Measurements from ENCODE around the gene CYP2A6.
"Not testable (repeated sequence)": the region's sequence is repeated elsewhere in the genome, so short reads cannot be mapped to it uniquely, and the experiment has no call there.

Gene CYP2A6

GRCh38 chr19:40850277-40850676, at the start of gene CYP2A6:
CYP2A6 (minus strand) TSS chr19:40850447; CDS start chr19:40850426, 21 bp downstream.
- DNase-seq (ENCODE audit: low read depth in 2 of 3, low spot score in 1 of 3) = not testable (repeated sequence)

GRCh38 chr19:40899964-40900363, 49.7 kb upstream of the CYP2A6 start:
- not testable (repeated sequence) for DNase-seq (ENCODE audit: low read depth in 2 of 3, low spot score in 1 of 3)

- DNase-seq (ENCODE audit: low read depth in 2 of 3, low spot score in 1 of 3) = not testable (repeated sequence)
Measured at GRCh38 chr19:40896843-40897789, 46.9 kb upstream of the CYP2A6 start.

- no peak for DNase-seq (ENCODE audit: low read depth in 2 of 3, low spot score in 1 of 3)
Measured at GRCh38 chr19:40896418-40896796, 46.2 kb upstream of the CYP2A6 start.

GRCh38 chr19:40893112-40893511, 42.9 kb upstream of the CYP2A6 start:
- DNase-seq (ENCODE audit: low read depth in 2 of 3, low spot score in 1 of 3) = no peak

- no peak for DNase-seq (ENCODE audit: low read depth in 2 of 3, low spot score in 1 of 3)
Measured at GRCh38 chr19:40889366-40889765, 39.1 kb upstream of the CYP2A6 start.

- DNase-seq (ENCODE audit: low read depth in 2 of 3, low spot score in 1 of 3) = no peak
Measured at GRCh38 chr19:40888191-40888590, 37.9 kb upstream of the CYP2A6 start.

GRCh38 chr19:40884187-40884931, 34.1 kb upstream of the CYP2A6 start:
- DNase-seq (ENCODE audit: low read depth in 2 of 3, low spot score in 1 of 3) = not testable (repeated sequence)

- not testable (repeated sequence) for DNase-seq (ENCODE audit: low read depth in 2 of 3, low spot score in 1 of 3)
Measured at GRCh38 chr19:40882062-40882461, 31.8 kb upstream of the CYP2A6 start, which contains the start of gene CYP2A7. CYP2A7 (minus strand) TSS chr19:40882231; CDS start chr19:40882210, 21 bp downstream.

GRCh38 chr19:40879349-40879748, 29.1 kb upstream of the CYP2A6 start:
- not testable (repeated sequence) for DNase-seq (ENCODE audit: low read depth in 2 of 3, low spot score in 1 of 3)

GRCh38 chr19:40875526-40875951, 25.3 kb upstream of the CYP2A6 start:
- peak; percentile 74 to 94 (median 86) for DNase-seq (ENCODE audit: low read depth in 2 of 3, low spot score in 1 of 3)

- not testable (repeated sequence) for DNase-seq (ENCODE audit: low read depth in 2 of 3, low spot score in 1 of 3)
Measured at GRCh38 chr19:40874874-40875273, 24.6 kb upstream of the CYP2A6 start.

- DNase-seq (ENCODE audit: low read depth in 2 of 3, low spot score in 1 of 3) = not testable (repeated sequence)
Measured at GRCh38 chr19:40873873-40874272, 23.6 kb upstream of the CYP2A6 start.

- no peak for DNase-seq (ENCODE audit: low read depth in 2 of 3, low spot score in 1 of 3)
Measured at GRCh38 chr19:40872209-40872608, 22.0 kb upstream of the CYP2A6 start.

GRCh38 chr19:40867701-40868100, 17.5 kb upstream of the CYP2A6 start:
- DNase-seq (ENCODE audit: low read depth in 2 of 3, low spot score in 1 of 3) = no peak

GRCh38 chr19:40864739-40865496, 14.7 kb upstream of the CYP2A6 start:
- DNase-seq (ENCODE audit: low read depth in 2 of 3, low spot score in 1 of 3) = not testable (repeated sequence)

GRCh38 chr19:40862785-40863184, 12.5 kb upstream of the CYP2A6 start:
- no peak for DNase-seq (ENCODE audit: low read depth in 2 of 3, low spot score in 1 of 3)

- DNase-seq (ENCODE audit: low read depth in 2 of 3, low spot score in 1 of 3) = no peak
Measured at GRCh38 chr19:40862333-40862732, 12.1 kb upstream of the CYP2A6 start.

- DNase-seq (ENCODE audit: low read depth in 2 of 3, low spot score in 1 of 3) = no peak
Measured at GRCh38 chr19:40858109-40858508, 7.9 kb upstream of the CYP2A6 start.

GRCh38 chr19:40852467-40853152, 2.4 kb upstream of the CYP2A6 start:
- not testable (repeated sequence) for DNase-seq (ENCODE audit: low read depth in 2 of 3, low spot score in 1 of 3)
